ENCODE data around the gene GOLGA3. TPM values are rescaled to one million over a fixed set of nuclear protein-coding genes. Genes with fewer than 3 reads are reported as not detected.
"Not testable (repeated sequence)": the region's sequence is repeated elsewhere in the genome, so short reads cannot be mapped to it uniquely, and the experiment has no call there.

The GOLGA3 gene
- total RNA-seq, 1 donor from 2014 or later = 62.0 TPM

- H3K9me3 Mint-ChIP-seq = no peaks in the 10 kb centered on the region
- no peaks in the 10 kb centered on the region for H3K27me3 Mint-ChIP-seq
- no peaks in the 10 kb centered on the region for H3K4me1 Mint-ChIP-seq (ENCODE audit: unreplicated experiment)
- TF ChIP-seq, protein P1, sequence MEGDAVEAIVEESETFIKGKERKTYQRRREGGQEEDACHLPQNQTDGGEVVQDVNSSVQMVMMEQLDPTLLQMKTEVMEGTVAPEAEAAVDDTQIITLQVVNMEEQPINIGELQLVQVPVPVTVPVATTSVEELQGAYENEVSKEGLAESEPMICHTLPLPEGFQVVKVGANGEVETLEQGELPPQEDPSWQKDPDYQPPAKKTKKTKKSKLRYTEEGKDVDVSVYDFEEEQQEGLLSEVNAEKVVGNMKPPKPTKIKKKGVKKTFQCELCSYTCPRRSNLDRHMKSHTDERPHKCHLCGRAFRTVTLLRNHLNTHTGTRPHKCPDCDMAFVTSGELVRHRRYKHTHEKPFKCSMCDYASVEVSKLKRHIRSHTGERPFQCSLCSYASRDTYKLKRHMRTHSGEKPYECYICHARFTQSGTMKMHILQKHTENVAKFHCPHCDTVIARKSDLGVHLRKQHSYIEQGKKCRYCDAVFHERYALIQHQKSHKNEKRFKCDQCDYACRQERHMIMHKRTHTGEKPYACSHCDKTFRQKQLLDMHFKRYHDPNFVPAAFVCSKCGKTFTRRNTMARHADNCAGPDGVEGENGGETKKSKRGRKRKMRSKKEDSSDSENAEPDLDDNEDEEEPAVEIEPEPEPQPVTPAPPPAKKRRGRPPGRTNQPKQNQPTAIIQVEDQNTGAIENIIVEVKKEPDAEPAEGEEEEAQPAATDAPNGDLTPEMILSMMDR (conservative IDR thresholded peaks at IDR 0.05) = no peak
- H3K27ac Mint-ChIP-seq = no peak overlapping the region
- H3K36me3 Mint-ChIP-seq = peaks cover 13% of the 10 kb centered on the region
- no peak overlapping the region for H3K4me3 Mint-ChIP-seq
- no peak for DNase-seq (ENCODE audit: extremely low spot score, unreplicated experiment)
Measured at GRCh38 chr12:132754160-132754932, 74.3 kb downstream of the GOLGA3 start.

GRCh38 chr12:132753670-132754069 is 75.0 kb downstream of the GOLGA3 start:
- not testable (repeated sequence) for H3K4me1 Mint-ChIP-seq (ENCODE audit: unreplicated experiment); H3K9me3 Mint-ChIP-seq; H3K27ac Mint-ChIP-seq; DNase-seq (ENCODE audit: extremely low spot score, unreplicated experiment); H3K4me3 Mint-ChIP-seq; H3K27me3 Mint-ChIP-seq
- H3K36me3 Mint-ChIP-seq = peaks cover 13% of the 10 kb centered on the region

- peaks cover 11% of the 10 kb centered on the region for H3K36me3 Mint-ChIP-seq
- H3K27ac Mint-ChIP-seq = no peak overlapping the region
- no peaks in the 10 kb centered on the region for H3K9me3 Mint-ChIP-seq
- TF ChIP-seq, protein P1 (conservative IDR thresholded peaks at IDR 0.05) = no peak
- no peaks in the 10 kb centered on the region for H3K4me1 Mint-ChIP-seq (ENCODE audit: unreplicated experiment)
- H3K4me3 Mint-ChIP-seq = no peak overlapping the region
- no peaks in the 10 kb centered on the region for H3K27me3 Mint-ChIP-seq
- no peak for DNase-seq (ENCODE audit: extremely low spot score, unreplicated experiment)
Measured at GRCh38 chr12:132748319-132748718, 80.3 kb downstream of the GOLGA3 start.

DNA sequence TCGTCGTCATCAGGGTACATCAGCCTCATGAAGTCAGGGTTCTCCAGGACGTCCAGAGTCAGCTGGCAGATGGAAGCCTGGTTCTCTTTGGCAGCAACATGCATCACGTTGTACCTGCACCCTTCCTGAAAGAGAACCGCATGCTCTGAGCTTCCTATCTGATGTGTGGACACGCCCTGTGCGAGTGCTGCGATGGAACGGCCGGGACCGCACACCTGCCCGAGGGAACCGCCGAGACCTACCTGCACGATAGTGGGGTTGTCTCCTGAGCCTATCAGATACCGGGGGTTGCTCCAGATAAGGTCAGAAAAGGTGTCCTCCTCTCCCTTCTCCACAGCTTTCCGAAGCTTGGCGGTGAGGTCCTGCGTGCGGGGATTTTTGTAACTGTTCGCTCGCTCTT is 80.8 kb downstream of the GOLGA3 start:
- H3K4me3 Mint-ChIP-seq = no peak overlapping the region
- H3K4me1 Mint-ChIP-seq (ENCODE audit: unreplicated experiment) = no peaks in the 10 kb centered on the region
- peaks cover 14% of the 10 kb centered on the region for H3K36me3 Mint-ChIP-seq
- H3K9me3 Mint-ChIP-seq = no peaks in the 10 kb centered on the region
- no peaks in the 10 kb centered on the region for H3K27me3 Mint-ChIP-seq
- H3K27ac Mint-ChIP-seq = no peak overlapping the region
- DNase-seq (ENCODE audit: extremely low spot score, unreplicated experiment) = no peak
- TF ChIP-seq, protein P1 (conservative IDR thresholded peaks at IDR 0.05) = no peak

DNA sequence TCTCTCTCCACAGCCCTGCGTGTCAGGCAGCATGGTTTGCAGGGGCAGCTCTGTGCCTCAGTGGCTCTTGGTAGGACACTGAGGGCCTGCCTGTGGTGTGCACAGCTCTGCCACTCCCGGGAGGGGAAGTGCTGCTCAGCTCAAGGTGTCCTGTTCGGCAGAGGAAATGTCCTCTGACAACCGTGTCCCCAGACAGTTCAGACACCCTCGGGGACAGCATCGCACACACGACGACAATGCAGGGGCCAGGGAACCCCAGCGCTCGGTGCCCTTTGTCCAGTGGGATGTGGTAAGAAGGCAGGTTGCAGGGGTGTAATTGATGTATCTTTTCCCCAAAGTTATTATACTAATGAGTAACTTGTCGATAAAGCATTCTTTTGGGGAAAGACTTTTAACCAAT is 81.3 kb downstream of the GOLGA3 start:
- H3K27ac Mint-ChIP-seq = no peak overlapping the region
- H3K36me3 Mint-ChIP-seq = peaks cover 19% of the 10 kb centered on the region
- TF ChIP-seq, protein P1 (conservative IDR thresholded peaks at IDR 0.05) = no peak
- H3K4me1 Mint-ChIP-seq (ENCODE audit: unreplicated experiment) = no peaks in the 10 kb centered on the region
- DNase-seq (ENCODE audit: extremely low spot score, unreplicated experiment) = no peak
- no peaks in the 10 kb centered on the region for H3K9me3 Mint-ChIP-seq
- H3K27me3 Mint-ChIP-seq = no peaks in the 10 kb centered on the region
- no peak overlapping the region for H3K4me3 Mint-ChIP-seq

- Mint-ChIP-seq H3K27me3 (no peaks in the 10 kb centered on the region), H3K4me3 (no peak overlapping the region), H3K4me1 (ENCODE audit: unreplicated experiment) (no peaks in the 10 kb centered on the region), H3K27ac (no peak overlapping the region), H3K9me3 (no peaks in the 10 kb centered on the region), H3K36me3 (peaks cover 21% of the 10 kb centered on the region)
- TF ChIP-seq, protein P1 (conservative IDR thresholded peaks at IDR 0.05) = no peak
- DNase-seq (ENCODE audit: extremely low spot score, unreplicated experiment) = no peak
Measured at GRCh38 chr12:132746613-132747012, 82.1 kb downstream of the GOLGA3 start.
